OCI-M1 (cell line): ENCODE results near the gene ANGEL1.
A peak's percentile ranks its signal among the peaks of the same experiment; 100 is the strongest.

Source experiments
- DNase-seq: peaks from one replicate; lab custom pipeline; 2025; lab: John Stamatoyannopoulos, UW

ANGEL1 gene

GRCh38 chr14:76812422-76813383 is at the start of gene ANGEL1:
Gene ANGEL1 (minus strand): TSS chr14:76812882. CDS start chr14:76812827, 55 bp downstream.
- peak; percentile 92 for DNase-seq

- no peak for DNase-seq
These were observed 49.0 kb upstream of the ANGEL1 start for GRCh38 chr14:76861574-76862255.

DNA sequence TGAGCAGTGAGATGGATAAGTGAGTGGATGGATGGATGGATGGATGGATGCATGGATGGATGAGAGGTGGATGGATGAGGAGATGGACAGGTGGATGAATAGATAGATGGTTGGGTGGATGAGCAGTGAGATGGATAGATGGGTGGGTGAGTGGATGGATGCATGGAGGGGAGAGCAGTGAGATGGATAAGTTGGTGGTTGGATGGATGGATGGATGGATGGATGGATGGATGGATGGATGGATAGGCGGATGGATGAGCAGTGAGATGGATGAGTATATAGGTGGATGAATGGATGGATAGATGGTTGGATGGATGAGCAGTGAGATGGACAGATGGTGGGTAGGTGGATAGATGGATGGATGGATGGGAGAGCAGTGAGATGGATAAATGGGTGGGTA is 44.1 kb upstream of the ANGEL1 start:
- no peak for DNase-seq

DNA sequence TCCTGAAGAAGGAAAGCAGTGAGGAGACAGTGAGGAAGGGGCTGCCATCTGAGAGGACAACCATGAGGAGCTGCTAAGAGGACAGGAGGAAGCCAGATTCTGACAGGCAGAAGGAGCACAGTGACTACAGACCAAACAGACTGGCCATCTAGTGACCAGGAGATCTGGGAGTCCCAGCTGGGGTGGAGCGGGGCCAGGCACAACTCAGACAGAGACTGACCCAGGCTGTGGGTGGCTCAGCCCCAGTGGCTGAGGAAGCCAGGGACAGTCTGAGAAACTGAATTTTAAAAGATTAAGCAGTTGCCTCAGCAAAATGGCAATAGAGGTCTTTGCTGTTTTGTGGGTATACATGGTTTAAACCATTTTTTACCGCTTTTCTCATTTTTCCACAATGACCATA is 42.4 kb upstream of the ANGEL1 start:
- DNase-seq: no peak

DNA sequence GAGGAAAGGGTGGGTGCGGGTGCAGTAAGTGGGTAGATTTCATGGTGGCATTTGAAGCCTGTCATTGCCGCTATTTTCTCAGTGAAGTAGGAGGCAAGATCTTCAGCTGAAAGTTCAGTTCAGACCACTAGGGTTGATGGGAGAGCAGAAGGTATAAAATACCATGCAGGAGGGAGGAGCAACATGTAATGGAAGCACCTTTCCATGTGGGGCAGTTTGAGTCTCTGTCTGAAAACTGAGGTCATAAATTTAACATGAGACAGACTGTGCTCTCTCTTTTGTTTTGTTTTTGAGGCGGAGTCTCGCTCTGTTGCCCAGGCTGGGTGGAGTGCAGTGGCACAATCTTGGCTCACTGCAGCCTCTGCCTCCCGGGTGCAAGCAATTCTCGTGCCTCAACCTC is 36.2 kb upstream of the ANGEL1 start:
- no peak for DNase-seq

GRCh38 chr14:76846331-76847047 is 33.8 kb upstream of the ANGEL1 start:
- peak; percentile 36 for DNase-seq

GRCh38 chr14:76844223-76844622 is 31.5 kb upstream of the ANGEL1 start:
- peak; percentile 6 for DNase-seq

DNA sequence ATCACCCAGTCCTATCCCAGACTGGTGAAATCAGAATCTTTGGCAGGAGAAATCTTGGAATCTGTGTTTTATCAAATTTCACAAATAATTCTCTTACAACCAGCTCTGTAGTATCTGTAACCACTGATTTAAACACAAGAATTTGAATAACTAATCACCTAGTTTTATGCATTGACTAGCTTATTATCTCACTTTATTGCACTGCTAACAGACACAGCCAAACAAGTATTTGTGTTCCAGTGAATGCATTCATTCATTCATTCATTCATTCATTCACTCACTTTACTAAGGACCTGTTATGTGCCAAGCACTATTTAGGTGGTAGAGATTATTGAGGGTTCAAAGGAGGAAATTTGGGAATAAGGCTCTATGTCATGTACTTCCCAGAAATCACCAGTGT is 29.7 kb upstream of the ANGEL1 start:
- no peak for DNase-seq

GRCh38 chr14:76837524-76837923 is 24.8 kb upstream of the ANGEL1 start:
- DNase-seq: no peak

GRCh38 chr14:76836029-76836630 is 23.4 kb upstream of the ANGEL1 start:
- DNase-seq: no peak

- DNase-seq: no peak
These were observed 21.6 kb upstream of the ANGEL1 start for GRCh38 chr14:76834241-76834661.

DNA sequence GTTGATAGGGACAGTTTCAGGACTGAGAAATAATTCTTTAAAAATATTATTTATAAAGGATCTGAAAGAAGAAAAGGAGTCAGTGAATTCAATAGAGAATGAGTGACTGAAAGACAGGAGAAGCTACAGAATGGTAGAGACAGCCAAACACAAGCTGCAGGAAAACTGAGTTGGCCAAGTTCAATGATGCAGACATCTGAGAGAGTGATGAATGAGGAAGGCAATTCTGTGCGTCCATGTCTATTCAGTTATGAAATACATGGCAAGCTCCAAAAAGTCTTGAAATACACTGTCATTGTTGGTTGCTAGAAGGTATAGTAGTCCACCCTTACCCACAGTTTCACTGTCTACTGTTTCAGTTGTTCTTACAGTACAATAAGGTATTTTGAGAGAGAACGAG is 20.3 kb upstream of the ANGEL1 start:
- no peak for DNase-seq

DNA sequence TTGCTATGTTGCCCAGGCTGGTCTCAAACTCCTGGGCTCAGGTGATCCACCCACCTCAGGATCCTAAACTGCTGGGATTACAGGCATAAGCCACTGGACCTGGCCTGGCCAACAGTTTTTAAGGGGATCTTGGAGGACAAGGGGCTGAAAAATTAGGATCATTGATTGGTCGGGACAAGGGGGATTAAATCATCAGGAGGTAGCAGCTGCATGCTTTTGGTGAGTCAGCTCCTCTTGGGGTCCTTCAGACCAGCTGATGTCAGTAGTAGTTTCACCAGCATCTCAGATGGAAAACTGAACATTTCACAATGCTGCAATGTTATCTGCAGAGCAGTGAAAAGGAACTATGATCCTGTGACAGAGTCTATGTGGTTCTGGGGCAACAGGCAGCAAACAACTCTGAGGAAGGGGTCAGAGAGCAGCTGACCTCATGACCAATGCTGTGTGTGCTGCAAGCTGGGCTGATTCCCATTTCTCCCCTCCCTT is 19.9 kb upstream of the ANGEL1 start:
- DNase-seq: no peak

DNA sequence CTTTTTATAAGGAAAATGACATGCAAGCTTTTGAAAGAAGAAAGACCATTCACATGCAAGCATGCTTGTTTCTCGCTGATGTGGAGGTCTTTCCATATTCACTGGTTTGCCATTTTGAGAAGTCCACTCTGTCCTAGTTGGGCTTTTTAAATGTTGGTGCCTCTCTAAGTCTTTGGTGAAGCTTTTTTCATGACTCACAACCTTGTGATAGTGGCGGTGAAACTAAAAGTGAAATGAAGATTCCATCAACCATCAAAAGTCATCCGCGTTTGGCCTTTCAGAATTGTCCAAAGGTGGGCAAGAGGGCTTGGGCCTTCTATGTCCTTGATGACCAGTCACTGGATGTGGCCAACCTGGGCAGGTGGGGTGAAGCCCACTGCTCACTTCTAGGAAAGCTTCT is 17.9 kb upstream of the ANGEL1 start:
- DNase-seq: no peak

DNA sequence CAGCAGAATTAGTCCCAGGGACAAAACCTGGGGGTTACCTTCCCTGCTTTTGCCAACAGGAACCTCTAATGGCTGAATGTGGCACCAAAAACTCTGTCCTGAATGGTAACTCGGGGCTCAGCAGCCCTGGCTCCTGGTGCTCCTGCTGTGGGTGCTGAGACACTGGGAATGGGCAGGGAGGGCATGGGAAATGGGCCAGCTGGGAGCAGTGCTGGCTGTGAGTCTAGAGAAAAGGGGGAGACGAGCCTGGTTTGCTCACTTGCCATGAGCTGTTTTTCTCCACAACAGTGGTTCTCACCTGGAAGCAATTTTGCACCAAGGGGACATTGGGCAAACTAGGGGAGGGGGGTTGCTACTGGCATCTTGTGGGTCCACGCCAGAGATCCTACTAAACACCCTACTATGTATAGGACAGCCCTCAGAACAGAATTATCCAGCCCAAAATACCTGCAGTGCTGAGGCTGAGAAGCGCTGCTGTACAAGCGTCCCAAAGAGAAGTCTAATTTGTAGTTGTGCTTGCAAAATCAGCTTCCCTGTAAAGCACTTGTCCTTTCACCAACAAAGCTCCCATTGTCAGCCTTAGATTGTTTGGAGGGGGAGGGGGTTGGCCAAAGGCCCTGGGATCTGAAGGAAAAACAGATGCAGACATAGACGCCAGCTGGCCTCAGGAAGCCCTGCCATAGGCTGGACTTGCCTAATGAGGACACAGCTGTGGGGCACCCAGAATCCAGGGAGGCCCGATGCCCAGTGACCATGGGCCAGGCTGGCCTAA is 17.2 kb upstream of the ANGEL1 start:
- DNase-seq: no peak

- no peak for DNase-seq
These were observed 16.3 kb upstream of the ANGEL1 start for GRCh38 chr14:76829013-76829365.

DNA sequence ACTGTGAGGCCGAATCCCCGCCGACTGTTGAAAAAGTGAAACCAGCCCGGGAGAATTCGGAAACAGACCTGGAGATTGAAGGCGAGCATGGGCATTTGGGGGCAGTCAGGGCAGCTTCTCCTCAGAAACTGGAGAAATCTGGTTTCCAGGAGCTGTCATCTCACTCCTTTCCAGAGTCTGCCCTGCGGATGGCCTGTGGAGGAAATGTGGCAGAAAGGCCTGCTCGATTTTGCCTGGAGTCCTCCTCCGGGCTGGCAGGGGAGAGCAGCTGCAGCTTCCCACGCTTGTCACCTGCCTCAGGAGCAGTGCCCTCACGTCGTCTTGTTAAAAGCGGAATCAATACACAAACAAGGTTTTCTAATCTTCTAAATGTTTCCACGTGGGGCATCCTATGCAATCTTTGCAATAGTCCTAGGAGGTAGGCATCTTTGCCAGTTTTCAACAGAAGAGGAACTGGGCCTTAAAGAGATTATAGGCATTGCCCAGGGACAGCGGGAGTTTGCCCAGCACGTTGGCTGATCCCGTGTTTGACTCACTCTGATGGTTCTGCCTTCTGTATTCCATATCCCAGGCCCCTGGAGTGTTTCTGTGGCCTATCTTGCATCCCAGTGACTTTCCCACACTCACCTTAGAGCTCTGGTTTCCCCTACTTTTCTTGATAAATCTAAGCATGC is 15.8 kb upstream of the ANGEL1 start:
- DNase-seq: no peak

DNA sequence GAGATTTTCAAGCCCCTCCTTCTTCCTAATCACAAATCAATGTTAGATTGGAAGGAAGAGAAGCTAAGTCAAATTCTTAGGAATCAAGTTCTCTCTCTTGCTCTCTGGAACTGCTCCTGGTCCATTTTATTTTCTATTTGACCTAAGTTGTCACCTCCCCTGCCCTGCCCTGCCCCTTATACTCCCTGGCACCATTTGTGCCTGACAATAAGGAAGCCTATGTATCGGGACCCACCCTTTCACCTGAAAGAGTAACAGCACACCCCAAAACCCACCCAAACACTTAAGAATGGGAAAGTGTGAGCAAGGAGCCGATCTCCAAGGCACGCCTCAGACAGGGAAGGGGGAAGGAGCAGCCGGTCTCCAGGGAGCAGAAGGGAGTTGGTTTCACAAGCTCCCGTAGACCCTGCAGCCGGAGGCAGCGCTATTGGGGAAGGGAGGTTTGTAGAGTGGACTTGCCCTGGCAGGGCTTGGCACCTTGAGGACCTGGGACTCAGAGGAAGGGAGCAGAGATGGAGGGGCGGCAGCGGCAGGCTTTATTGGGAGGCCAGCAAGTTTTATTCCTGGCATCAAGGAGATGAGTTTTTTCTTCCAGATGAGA is 15.1 kb upstream of the ANGEL1 start:
- DNase-seq: no peak

DNA sequence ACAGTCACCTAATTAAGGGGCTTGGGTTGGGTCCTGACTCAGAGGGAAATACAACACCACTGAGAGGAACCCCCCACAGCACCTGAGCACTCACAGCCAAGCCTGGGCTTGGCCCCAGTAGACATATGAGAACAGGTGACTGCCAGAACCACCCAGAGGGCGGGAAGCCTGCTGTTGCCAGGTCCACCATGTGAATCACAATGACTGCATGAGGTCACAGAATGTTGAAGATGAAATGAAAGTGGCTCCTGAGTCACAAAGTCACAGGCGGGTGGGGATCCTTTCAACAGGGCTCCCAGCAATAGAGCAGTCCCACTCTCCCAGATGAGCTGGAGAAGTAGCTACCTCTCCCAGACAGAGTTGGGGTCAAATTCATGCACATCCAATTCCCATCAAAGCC is 13.4 kb upstream of the ANGEL1 start, which contains the start of gene LRRC74A:
Gene LRRC74A (plus strand): TSS at position 287 of the 400 bp plus-strand sequence. CDS start 290 bp downstream, outside the sequence.
- DNase-seq: no peak

DNA sequence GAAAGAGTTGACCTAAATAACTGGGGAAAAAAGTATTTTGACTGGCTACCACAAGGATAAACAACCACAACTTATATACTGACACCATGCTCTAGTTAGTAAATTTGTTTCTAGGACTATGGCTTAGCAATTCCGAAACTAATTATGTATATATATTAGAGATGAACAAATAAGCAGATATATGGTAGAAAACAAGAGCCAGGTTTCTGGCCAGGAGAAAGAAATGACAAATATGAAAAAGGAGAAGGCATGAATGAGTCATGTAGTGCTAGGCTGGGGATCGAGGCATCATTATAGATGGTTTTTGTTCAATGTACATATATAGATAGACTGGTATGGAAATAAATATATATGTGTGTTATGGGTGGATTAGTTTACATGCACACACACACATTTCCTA is 8.0 kb upstream of the ANGEL1 start:
- no peak for DNase-seq
